HG02943 (cell line): ENCODE data around the gene ZNF606.

ENCODE experiments used
- ATAC-seq: cut with Tn5 transposase; IDR thresholded peaks from one replicate; pipeline ENCODE4 v1.9.1; 2021; ENCODE audit warnings: mild to moderate bottlenecking, low read depth, moderate library complexity; ENCODE audit not compliant: unreplicated experiment

Gene ZNF606

DNA sequence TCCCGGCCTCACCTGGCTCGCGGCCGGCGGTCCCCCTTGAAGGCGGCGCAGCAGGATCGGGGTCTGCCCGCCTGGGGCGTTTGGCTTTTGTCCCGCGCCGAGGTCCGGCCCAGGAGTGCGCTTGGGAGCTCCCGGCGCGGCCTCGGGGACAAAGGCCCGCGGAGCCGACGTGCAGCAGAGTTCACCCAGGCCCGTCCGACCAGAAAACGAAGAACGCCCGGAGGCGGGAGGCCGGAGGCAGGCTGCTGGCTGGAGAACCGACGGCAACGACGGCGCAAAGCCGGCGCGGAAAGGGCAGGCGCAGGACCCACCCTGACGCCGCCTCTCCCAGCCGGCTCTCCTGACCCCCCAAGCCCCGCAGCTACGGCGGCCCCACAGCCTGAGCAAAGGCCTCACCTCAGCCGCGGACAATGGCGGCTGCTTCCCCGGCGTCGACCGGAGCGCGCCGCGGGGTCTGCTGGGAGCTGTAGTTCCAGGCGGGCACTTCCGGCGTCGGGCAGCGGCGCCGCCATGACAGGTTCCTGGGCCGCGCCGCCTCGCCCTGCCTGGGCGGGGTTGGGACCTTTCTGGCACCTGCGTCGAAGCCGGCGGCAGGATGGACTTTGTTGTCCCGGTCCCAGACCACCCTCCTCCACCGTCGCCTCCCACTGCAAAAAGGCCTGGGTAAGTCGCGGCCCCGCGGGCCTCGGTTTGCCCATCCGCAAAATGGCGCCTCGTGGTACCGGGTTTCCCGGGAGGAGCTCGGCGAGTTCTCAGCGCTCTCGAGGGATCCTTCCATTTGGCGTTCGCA lies at the start of gene ZNF606:
TSS of gene ZNF606 (minus strand) at position 437 of the 790 bp plus-strand sequence. CDS start 1,501 bp downstream, outside the sequence.
- peak; percentile 90 for ATAC-seq

DNA sequence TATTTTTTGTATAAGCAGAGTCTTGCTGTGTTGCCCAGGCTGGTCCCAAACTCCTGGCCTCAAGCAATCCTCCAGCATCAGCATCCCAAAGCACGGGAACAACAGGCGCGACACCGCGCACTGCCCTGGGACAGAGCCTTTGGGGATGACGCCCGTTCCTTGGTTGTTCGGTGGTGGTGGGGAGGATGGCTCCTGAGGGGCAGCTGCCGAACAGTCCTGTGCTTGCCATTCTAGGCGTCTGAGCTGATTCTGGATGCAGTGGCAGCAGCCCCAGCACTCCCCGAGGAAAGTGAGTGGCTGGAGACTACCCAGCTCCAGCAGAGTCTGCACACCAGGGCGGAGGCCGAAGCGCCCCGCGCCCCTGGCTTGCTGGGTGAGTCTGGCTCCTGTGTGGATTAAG lies 49.6 kb upstream of the ZNF606 start:
- ATAC-seq, result no peak

DNA sequence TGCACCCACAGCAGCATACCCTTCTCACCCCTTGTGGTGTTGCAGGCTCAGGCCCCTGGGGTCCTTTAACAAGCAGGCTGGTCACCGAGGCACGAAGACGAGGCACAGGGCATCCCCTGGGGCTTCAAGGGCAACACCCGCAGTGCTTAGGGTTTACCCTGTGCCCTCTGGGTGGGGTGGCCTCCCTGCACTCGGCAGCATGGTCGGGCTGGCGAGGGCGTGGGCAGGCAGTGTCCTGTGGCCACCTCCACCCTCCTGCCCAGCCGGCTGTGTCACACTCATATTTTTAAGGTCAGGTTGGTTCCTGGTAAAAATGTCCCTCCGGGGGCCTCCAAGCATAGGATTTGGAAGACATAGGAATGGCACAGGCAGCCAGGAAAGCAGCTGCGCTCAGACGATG lies 45.1 kb upstream of the ZNF606 start:
- ATAC-seq, result no peak

DNA sequence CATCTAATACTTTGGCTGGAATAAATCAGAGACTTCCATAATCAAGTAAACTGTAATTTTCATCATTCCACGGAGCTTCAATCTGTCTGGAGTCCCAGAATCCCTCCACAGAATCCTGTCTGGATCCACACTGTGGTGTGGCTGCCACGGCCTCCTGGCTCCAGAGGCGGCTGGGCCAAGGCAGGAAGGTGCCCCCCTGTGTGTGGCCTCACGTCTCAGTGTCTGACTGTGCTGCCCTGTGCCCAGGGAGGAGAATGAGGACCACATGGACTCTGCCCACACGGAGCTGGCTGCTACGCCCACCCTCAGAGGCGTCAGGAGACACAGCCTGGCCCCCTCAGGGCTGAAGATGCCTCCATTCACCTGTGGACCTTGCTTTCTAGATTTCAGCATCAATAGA lies 44.2 kb upstream of the ZNF606 start:
- ATAC-seq, result no peak

DNA sequence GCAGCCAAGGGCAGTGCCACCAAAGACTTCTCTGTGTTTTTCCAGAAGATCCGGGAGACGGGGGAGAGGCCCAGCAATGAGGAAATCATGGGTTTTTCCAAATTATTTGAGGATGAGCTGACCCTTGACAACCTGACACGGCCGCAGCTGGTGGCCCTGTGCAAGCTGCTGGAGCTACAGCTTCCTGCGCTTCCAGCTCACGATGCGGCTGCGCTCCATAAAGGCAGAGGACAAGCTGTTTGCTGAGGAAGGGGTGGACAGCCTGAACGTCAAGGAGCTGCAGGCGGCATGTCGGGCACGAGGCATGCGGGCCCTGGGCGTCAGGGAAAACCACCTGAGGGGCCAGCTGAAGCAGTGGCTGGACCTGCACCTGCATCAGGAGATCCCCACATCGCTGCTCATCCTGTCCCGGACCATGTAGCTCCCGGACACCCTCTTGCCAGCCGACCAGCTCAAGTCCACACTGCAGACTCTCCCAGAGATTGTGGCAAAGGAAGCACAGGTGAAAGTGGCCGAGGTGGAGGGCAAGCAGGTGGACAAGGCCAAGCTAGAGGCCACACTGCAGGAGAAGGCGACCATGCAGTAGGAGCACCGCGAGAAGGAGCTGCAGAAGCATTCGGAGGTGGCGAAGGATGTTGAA lies 42.9 kb upstream of the ZNF606 start:
- no peak for ATAC-seq

DNA sequence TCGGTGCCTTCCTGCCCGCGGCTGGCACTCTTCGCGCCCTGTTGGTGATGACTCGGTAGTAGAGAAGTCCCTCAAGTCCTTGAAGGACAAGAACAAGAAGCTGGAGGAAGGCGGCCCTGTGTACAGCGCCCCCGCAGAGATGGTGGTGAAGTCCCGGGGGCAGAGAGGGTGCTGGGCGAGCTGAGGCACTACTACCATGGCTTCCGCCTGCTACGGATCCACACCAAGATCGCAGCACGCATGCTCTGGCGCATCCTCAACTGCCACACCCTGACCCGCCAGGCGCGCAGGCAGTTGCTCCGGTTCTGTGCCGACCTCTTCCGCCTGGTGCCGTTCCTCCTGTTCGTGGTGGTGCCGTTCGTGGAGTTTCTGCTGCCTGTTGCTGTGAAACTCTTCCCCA lies 42.3 kb upstream of the ZNF606 start:
- no peak for ATAC-seq

DNA sequence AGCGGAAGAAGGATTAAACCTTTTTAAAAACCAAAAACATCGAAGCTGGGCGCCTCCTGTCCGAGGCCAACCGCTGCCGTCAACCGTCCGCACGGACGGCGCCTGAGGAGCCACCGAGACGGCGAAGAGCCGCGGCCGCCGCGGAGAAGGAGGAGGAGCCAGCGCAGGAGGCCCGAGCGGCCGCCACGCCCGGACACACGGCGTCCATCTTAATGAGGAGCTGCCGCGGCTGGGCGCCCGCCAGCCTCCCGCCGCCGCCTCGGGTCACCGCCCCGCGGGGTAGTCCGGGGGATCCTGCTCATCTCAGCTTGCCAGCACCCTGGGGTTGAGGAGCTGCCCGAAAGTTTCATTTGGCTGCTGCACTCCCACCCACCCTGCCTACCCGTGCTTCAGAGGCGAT lies 41.8 kb upstream of the ZNF606 start:
- ATAC-seq, result no peak

DNA sequence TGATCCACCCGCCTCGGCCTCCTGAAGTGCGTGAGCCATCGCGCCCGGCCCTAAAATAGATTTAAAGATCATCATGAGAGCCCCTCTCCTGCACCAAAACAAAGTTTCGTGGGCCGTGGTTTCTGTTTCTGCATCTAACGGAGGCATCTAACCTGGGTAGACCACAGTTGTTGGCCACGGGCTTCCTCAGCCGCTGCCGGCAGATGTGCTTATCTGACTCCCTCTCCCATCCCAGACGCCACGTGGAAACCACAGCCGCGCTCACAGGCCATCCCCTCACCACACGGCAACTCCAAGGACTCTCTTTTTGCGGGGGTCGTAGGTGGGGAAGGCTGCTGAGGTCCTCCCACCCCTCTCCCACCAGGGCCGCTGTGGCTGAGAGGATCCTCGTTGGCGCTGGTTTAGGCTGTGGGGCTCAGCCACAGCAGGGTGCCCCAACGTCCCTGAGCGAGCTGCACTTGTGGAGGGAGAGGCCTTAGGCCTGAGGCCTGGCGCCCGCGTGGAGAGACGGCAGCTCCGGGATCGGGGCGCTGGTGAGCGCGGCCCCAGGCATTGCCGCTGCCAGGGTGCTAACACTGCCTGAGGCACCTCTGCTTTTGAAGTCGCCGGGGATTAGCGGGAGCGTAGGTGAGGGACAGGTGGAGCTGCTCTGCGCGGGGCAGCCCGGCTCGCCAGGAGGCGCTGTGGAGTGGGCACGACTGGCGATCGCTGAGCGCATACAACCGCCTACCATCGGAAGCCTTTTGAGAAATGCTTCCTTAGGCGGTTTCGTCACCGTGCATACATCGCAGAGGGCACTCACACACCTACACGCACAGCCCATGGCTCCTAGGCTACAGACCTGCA lies 40.1 kb upstream of the ZNF606 start:
- no peak for ATAC-seq

DNA sequence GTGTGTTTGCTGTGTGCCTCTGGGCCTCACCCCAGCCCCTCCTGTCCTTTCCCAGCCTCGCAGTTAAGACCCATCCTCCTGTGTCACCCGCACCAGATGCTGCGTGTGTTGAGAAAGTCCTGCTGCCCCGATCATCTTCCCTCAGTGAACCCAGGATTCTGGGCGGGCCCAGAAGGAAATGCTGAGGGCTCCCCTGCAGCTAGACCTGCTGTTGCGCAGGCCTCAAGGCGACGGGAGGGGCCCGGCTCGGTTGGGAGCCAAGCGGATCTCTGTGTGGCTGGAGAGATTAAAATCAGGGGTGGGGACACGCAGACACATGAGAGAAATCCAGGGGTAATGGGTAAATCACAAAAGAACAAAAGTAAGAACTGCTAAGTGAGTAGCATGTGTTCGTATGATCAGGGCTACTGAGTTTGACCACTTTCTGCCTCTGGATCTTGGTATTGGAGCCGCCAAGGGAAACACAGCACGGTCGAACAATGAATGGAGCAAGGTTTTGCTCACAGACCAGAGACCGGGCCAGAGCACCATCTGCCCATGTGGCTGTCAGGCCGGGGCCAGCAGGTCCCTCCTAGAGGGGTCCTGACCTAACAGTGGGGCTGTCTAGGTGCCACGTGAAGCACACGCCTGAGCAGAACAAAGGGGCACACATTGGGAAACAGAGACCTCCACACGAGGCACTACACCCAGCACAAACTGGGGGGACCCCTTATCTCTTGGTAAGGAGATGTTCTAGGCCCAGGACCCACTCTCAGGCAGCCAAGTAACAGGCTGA lies 38.3 kb upstream of the ZNF606 start:
- no peak for ATAC-seq

DNA sequence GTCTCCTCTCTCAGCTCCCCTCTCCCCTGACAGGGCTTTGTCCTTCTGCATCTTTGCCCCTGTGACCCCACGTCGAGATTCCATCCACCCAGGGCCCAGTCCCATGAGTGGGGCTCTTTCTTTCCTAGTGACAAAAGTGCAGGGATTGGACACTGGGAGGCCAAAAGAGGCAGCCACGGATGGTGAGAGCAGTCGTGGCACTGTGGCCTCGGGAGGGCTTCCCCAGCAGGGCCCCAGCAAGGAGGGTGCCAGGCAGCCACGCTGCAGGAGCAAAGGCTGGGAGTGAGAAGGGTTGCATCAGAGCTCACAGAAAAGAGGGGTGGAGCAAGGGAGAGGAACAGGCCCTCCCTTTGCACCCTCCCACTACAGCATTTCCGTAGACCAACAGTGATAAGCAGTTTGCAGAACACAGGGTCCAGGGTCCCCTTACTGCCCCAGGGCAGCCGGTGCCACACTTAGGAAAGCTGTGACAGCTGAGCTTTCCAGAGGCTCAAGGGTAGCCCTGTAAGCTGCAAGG lies 36.1 kb upstream of the ZNF606 start:
- ATAC-seq, result no peak

DNA sequence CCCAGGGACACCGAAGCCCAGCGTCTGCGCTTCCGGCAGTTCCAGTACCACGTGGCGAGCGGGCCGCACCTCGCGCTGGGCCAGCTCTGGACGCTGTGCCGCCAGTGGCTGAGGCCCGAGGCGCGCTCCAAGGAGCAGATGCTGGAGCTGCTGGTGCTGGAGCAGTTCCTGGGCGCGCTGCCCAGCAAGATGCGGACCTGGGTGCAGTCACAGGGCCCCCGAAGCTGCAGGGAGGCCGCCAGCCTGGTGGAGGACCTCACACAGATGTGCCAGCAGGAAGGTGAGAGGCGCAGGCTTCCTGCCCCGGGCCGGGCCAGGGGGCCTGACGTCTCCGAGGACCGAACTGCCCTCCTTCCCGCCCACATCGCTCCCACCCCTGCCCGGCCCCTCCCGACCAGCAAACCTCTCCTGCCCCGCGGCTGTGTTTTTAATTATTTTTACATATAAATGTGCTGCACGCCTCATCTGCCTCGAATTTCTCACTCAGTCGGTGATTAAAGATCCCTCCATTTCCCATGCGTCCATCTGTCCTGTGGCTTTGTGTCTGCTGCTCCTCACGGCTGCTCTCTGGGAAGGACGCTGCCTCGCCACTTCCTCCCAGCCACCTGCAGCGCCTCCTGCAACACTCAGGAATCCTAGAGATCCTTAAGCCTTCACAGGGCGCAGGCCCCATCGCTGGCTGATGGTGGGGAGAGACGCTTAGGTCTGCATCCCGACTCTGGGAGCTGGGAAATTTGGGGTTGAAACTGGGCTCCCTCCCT lies 35.5 kb upstream of the ZNF606 start:
- ATAC-seq, result no peak

DNA sequence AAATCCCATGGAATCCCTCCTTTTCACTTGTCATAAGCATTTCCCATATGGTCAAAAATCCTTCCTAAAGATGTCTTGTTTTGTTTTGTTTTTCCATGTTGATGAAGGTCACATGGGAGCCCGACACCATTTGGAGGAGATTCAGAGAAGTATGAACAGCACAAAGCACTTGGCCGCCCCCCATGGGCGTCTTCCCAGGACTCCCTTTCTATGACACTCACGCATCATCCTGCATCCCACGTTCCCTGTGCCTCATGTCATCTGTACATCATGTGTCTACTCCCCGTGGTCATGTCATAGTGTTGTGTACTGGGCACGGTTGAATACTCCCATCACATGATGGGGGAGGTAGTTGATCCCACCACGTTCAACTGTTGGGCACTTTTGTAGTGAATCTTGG lies 33.2 kb upstream of the ZNF606 start:
- ATAC-seq, result no peak

DNA sequence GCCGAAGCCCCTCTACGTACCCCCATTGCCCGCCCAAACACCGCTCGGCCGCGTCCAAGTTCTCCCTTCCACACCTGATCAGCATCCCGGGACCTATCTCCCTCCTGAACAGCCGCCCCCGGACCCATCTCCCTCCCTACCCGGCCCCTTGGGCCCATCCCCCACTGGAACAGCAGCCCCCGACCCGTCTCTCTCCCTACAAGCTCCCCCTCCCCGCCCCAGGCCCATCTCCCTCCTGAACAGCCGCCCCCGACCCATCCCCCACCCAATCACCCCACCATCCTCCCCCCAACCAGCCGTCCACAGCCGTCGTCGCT lies 31.8 kb upstream of the ZNF606 start:
- ATAC-seq, result no peak

DNA sequence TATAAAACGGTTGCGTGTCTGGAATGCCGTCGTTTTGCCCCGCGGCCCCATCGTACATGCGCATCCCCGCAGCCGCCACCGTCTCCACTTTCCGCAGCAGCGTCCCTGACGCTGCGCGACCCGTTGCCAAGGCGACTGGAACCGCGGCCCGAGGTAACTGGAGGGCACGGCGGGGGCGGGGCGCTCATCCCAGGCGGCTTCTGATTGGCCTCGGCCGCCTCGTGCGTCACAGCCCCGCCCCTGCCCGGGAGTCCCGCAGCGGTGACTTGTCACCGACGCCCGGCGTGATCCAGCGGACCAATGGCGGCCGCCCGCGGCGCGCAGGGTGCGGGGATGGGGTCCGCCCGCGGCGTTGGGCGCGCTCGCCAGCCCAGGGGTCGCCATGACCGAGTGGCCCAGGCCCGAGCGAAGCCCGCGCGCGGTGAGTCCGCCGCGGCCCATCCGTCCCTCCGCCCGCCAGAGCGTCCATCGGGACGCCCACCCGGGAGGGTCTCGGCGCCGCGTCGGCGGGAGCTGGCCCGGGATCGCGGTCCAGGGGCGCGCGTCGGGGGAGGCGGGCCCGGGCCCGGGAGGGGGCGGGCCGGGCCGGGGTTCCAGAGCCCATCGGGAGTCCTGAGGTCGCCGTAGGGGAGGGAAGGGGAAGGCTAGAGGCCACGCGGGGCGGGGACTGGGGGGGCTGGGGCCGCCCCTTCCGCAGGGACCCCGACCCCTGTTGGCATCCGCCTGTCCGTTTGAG lies 31.3 kb upstream of the ZNF606 start, which contains the start of gene ZSCAN1:
TSS of gene ZSCAN1 (plus strand) at position 285 of the 736 bp plus-strand sequence. CDS start 3,812 bp downstream, outside the sequence.
- ATAC-seq, result no peak

DNA sequence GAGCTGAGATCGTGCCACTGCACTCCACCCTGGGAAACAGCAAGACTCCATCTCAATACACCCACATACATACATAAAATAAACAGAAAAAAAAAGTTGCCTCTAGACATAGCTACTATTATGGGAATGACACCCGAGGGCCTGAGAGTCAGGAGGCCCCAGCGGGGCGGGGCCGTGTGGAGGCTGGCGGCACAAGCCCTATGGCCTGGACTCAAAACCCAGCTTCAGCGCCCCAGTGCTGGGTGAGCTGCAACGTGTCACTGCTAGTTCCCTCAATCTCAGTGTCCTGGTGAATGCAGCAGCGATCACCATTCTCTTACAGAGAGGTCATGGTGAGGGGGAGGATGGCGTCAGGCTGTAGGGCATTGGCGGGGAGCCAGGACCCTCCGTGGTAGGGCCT lies 22.0 kb upstream of the ZNF606 start:
- ATAC-seq, result no peak

DNA sequence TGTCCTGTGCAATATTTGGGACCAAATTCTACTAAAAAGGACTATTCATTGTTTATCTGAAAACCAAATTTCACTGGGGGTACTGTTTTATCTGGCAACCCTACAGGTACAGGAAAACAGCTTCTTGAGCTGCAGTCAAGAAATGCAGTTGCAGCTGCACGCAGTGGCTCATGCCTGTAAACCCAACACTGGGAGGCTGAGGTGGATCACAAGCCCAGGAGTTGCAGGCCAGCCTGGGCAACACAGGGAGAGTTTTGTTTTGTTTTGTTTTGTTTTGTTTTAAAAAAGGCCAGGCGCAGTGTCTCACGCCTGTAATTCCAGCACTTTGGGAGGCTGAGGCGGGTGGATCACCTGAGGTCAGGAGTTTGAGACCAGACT lies 19.7 kb upstream of the ZNF606 start:
- no peak for ATAC-seq

DNA sequence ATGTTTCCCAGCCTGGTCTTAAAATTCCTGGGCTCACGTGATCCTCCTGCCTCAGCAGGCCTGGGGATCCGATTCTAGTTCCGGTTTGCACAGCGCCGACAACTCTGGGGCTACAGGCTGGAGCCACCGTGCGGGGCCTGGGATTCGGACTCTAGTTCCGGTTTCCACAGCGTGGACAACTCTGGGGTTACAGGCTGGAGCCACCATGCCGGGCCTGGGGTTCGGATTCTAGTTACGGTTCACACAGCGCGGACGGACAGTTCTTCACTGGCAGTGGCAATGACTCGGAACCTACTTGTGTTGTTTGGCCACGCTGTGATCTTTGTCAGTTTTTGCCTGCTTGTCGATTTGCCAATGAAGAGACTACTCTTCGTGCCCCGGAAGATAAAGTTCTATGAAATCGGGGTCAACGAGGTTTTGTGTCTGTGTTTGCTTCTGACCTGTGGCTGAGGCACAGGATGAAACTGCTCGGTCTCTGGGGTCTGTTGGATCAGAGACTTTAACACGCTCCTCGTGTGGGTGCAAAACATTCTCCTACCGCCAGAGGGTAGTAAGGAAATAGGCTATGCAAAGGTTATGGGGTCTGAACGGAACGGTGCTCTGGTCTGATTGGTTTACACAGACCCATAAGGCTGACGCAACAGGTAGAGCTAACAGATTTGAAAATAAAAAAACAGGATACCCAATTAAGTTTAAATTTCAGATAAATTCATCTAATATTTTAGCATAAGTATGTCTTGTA lies 19.1 kb upstream of the ZNF606 start:
- ATAC-seq, result no peak

DNA sequence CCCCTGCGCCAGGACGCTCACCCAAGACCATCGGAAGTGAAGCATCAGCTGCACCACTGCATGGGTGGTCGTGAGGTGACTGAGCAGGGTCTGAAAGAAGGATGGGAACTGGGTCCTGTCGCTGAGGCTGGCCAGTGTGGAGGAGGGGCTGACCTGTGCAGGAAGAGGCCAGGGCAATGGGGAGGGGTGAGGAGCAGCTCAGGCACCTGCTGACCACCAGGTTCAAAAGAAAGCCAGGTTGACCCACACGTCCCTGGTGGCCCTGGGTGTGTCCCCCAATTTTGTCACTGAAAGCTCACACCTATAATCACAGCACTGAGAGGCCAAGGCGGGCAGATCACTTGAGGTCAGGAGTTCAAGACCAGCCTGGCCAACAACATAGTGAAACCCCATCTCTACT lies 17.5 kb upstream of the ZNF606 start:
- ATAC-seq, result no peak
